Stimulated activated CD4-positive, alpha-beta T cell treated with anti-CD3 and anti-CD28 coated beads, Interleukin-1b, Interleukin-23, amount 100 ng/mL, for 48 hours (primary cell): Measurements from ENCODE around the gene COPZ1.

Experiments used
- DNase-seq: peaks from one replicate; pipeline ENCODE4 v3.0.0-alpha.2; 2020

The COPZ1 gene

GRCh38 chr12:54398995-54399793 is 74.3 kb downstream of the COPZ1 start:
- DNase-seq: peak; percentile 84

- no peak for DNase-seq
These were observed 76.2 kb downstream of the COPZ1 start for GRCh38 chr12:54401119-54401518.
